ENCODE results near the gene KNTC1.

DNA sequence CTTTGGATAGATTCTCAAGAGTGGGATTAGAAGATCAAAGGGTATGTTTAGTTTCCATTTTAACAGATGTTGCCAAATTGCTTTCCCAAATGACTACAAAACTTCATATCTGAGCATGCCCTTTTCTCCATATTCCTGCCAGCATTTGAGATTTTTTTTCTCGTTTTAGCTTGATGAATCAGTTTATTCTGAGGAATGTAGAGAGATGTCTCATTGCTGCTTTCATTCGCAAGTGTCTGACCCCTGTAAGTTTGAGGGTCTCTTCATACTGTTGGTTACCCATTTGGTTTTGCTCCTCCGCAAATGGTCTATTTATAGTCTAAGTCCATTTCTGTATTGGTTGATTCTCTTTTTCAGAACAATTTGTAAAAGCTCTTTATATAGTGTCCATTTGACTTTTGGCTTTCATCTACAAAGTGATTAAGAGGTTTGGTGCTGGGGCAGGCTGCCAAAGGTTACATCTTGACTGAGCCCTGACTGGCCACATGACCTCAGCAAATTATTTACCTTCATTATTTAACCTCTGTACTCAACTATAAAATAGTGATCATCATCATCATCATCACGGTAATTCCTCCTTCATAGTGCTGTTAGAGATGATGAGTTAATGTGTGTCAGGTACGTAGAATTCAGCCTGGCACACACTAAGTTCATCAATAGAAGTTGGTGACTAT is 142.5 kb downstream of the KNTC1 start:
- no peak for TF ChIP-seq TAF1 (IDR thresholded peaks at IDR 0.05; ENCODE audit: low read depth, low read length)
- TF ChIP-seq POLR2A (IDR thresholded peaks at IDR 0.05; ENCODE audit: low read depth, low read length), result no peak
- no peak for TF ChIP-seq POLR2AphosphoS5 (IDR thresholded peaks at IDR 0.05; ENCODE audit: low read depth, low read length)
- TF ChIP-seq SPI1 (IDR thresholded peaks at IDR 0.05; ENCODE audit: low read depth, low read length), result no peak
- no peak for TF ChIP-seq POU2F2 (IDR thresholded peaks at IDR 0.05; ENCODE audit: low read depth, low read length)
- no peak for TF ChIP-seq PAX5 (IDR thresholded peaks at IDR 0.05; ENCODE audit: insufficient read depth, low read length, severe bottlenecking)

Measured in GM12891 (cell line).